Subcutaneous abdominal adipose tissue (tissue), 5 donors: ENCODE measurements around the gene WDR35.
"Not testable (repeated sequence)": the region's sequence is repeated elsewhere in the genome, so short reads cannot be mapped to it uniquely, and the experiment has no call there.

Experiments
- H3K27ac ChIP-seq: one replicate; pipeline ENCODE4 v1.7.0; 2013; ENCODE audit warnings: low read depth, mild to moderate bottlenecking, inconsistent platforms, low read length, moderate library complexity
- H3K27me3 ChIP-seq, 5 donors: one replicate each; pipeline ENCODE4 v1.7.0; 2013; ENCODE audit warnings: low read length in 5 of 5, inconsistent platforms in 1 of 5; ENCODE audit not compliant: control insufficient read depth in 5 of 5, insufficient read depth in 4 of 5
- H3K36me3 ChIP-seq, 5 donors: one replicate each; pipeline ENCODE4 v1.7.0; 2013; ENCODE audit warnings: low read length in 5 of 5; ENCODE audit not compliant: control insufficient read depth in 5 of 5, insufficient read depth in 5 of 5
- H3K4me1 ChIP-seq, 5 donors: one replicate each; pipeline ENCODE4 v1.7.0; 2013; ENCODE audit warnings: low read length in 5 of 5, mild to moderate bottlenecking in 3 of 5, moderate library complexity in 1 of 5; ENCODE audit not compliant: control insufficient read depth in 5 of 5, insufficient read depth in 5 of 5
- H3K4me3 ChIP-seq, 5 donors: one replicate each; pipeline ENCODE4 v1.7.0; 2013; ENCODE audit warnings: low read length in 5 of 5, low read depth in 1 of 5
- H3K9ac ChIP-seq, 5 donors: one replicate each; pipeline ENCODE4 v1.7.0; 2013; ENCODE audit warnings: low read length in 5 of 5, mild to moderate bottlenecking in 4 of 5, moderate library complexity in 3 of 5
- H3K9me3 ChIP-seq, 5 donors: one replicate each; pipeline ENCODE4 v1.7.0; 2013; ENCODE audit warnings: low read length in 5 of 5; ENCODE audit not compliant: control insufficient read depth in 5 of 5
- donor health status: healthy.
- donor health status: healthy.
- donor health status: healthy.
- donor health status: healthy.
- donor health status: healthy.

The WDR35 gene

DNA sequence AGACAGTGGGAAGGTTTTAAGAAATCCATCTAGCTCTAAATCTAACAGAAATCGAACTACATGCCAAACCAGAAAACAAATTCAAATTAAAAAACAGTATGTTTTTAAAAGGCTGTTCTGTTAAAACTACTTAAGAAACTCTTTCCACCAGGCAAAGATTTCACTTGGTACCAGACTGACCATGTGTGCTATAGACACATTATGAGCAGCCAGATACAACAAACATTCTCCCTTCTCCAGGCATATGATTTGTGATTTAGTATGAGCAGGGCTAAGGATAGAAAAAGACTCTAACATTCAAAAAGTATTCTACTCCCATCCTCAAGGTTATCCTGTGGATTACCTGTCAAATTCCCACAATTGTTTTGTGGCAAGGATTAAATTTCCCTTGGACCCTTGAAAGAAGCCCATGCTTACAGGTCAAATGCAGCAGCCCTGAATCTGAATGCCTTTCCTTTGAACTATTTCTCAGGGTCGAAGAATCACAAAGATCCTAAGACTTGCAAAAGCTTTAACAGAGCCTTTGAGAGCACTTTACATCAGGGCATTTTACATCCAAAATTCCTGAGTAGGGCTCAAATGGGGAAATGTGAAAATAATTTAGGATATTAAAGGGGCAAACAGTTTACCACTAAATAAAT is 45.6 kb downstream of the WDR35 start:
- no peak overlapping the region for H3K9ac ChIP-seq
- H3K9me3 ChIP-seq: no peaks in the 10 kb centered on the region
- no peak overlapping the region for H3K27ac ChIP-seq
- peaks cover 0 to 15% (median 4%) of the 10 kb centered on the region in 5 donors for H3K4me1 ChIP-seq
- peaks cover 0 to 19% (median 0%) of the 10 kb centered on the region in 5 donors for H3K36me3 ChIP-seq
- no peaks in the 10 kb centered on the region for H3K27me3 ChIP-seq
- H3K4me3 ChIP-seq: no peak overlapping the region

DNA sequence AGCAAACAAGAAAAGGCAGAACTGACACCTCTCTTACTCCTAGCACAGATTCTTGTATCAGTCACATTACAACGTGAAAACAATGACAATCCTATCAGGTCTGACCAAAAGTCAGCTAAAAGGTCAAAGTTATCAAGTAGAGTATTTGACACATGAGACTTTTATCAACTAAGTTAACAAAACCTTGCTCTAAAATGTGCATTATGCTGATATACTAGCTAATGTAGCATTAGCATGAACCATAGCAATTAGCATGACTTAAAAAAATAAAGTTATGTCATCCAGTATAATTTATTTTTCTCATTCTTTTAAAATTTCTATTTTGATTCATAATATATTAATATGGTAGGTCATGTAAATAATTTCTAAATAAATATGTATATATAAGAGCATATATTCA is 46.7 kb downstream of the WDR35 start:
- no peak overlapping the region for H3K27ac ChIP-seq
- no peak overlapping the region for H3K9ac ChIP-seq
- peaks cover 0 to 9% (median 0%) of the 10 kb centered on the region in 5 donors for H3K4me1 ChIP-seq
- no peaks in the 10 kb centered on the region for H3K27me3 ChIP-seq
- no peaks in the 10 kb centered on the region for H3K9me3 ChIP-seq
- no peak overlapping the region for H3K4me3 ChIP-seq
- peaks cover 0 to 22% (median 0%) of the 10 kb centered on the region in 5 donors for H3K36me3 ChIP-seq

DNA sequence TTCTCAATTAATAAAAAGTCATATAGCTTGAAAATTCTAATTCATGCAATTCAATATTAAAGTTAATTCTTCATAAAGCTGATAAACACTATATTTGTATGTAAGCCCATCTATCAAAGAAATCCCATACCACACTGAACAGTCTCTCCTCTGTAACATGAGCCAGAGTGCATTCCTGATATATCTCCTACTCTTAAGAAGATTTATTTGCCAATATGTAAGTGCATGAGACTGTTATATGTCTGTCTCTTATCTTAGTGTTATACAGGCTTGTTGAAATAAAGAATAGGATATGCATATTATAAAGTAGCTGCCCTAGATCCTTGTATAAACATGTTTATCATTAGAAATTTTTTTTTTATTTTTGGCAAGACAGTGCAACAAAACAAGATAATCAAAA is 47.7 kb downstream of the WDR35 start:
- Histone ChIP-seq H3K27ac (no peak overlapping the region), H3K9ac (no peak overlapping the region), H3K9me3 (no peaks in the 10 kb centered on the region), H3K4me1 (peaks cover 0 to 4% (median 0%) of the 10 kb centered on the region in 5 donors), H3K27me3 (no peaks in the 10 kb centered on the region), H3K36me3 (peaks cover 4 to 32% (median 5%) of the 10 kb centered on the region in 5 donors), H3K4me3 (no peak overlapping the region)

DNA sequence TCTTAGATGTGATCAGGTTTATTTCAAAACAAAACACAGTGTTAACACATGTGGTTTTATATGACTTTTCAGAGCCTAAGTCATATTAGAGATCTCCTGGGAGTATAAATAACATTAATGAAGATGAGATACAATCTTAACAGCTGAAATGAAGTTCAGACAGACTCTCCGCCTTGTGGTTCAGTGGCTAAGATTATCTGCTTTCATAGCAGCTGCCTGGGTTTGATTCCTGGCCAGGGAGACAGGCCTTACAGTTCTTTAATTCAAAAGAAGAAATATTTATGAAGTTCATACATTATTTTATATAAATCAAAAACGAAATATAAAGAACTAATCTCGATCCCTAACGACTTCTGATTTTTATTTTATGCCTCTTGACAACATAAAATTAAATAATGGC is 52.9 kb downstream of the WDR35 start:
- H3K9ac ChIP-seq: no peak overlapping the region
- H3K9me3 ChIP-seq: no peaks in the 10 kb centered on the region
- H3K4me1 ChIP-seq: peaks cover 0 to 5% (median 0%) of the 10 kb centered on the region in 5 donors
- no peaks in the 10 kb centered on the region for H3K27me3 ChIP-seq
- no peak overlapping the region for H3K27ac ChIP-seq
- H3K36me3 ChIP-seq: peaks cover 10 to 42% (median 14%) of the 10 kb centered on the region in 5 donors
- H3K4me3 ChIP-seq: no peak overlapping the region

DNA sequence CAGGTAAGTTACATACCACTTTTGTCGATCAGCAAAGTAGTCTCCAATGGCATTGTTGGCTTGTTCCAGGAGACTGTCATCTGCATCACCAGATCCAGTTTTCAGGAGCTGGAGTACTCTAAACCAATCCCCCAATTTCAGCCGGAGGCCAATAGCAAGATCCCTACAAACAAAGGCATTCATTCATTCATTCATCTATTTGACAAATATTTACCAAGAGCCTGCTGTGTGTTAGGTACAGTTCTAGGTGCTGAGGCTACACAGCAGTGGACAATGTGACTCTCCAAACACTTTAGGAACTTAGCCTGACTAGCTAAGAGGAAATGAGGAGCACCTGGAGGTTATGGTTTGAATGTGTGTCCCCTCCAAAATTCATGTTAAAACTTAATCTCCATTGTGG is 53.7 kb downstream of the WDR35 start:
- H3K36me3 ChIP-seq: peaks cover 10 to 45% (median 14%) of the 10 kb centered on the region in 5 donors
- no peaks in the 10 kb centered on the region for H3K9me3 ChIP-seq
- H3K4me1 ChIP-seq: peaks cover 0 to 5% (median 0%) of the 10 kb centered on the region in 5 donors
- no peaks in the 10 kb centered on the region for H3K27me3 ChIP-seq
- no peak overlapping the region for H3K4me3 ChIP-seq
- H3K9ac ChIP-seq: no peak overlapping the region
- no peak overlapping the region for H3K27ac ChIP-seq

DNA sequence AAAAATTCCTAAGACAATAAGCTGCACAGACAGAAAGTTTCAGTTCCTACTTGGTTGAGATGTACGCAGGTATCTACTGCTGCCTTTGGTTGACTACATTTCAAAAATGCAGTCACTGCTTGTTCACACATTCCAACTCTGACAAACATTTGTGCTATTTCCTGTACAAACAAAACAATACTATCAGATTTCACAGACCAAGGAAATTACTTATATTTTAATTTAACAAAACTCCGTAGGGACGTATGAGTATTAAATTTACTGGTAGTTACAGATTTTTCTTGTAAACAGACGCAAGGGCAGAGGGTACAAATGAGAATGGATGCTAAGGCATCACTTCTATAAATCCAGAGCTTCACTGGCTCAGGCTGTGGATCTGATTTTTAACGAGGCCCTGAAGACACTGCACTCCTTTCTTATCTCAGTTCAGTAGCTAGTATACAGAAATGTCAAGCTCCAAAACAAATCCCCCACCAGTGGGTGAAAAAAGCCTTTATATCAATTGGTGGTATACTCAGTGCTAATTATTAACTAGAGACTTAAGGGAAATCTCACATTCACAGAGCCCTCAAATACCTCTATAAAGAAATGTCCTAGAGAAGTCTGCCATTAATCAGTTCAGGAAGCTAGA is 56.4 kb downstream of the WDR35 start:
- H3K9ac ChIP-seq: no peak overlapping the region
- H3K27ac ChIP-seq: no peak overlapping the region
- peaks cover 0 to 5% (median 0%) of the 10 kb centered on the region in 5 donors for H3K4me1 ChIP-seq
- H3K27me3 ChIP-seq: no peaks in the 10 kb centered on the region
- no peak overlapping the region for H3K4me3 ChIP-seq
- peaks cover 0 to 3% (median 0%) of the 10 kb centered on the region in 5 donors for H3K9me3 ChIP-seq
- H3K36me3 ChIP-seq: peaks cover 15 to 51% (median 23%) of the 10 kb centered on the region in 5 donors

DNA sequence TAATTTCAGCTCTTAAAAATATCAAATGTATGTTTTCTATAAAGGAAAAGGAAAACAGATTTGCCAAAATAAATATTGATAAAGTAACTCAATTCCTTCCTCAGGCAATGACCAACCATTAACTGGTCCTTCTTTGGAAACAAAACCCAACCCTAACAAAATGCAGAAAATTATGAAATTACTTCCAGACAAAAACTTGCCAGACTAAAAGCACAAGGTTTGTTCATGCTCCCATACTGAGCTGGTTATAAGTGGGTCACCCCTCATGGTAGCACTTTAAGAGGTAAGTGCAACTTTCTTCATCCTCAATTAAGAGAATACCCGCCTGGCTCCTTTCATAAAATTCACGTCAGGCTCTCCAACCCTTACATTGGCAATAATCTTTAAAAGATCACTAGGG is 57.0 kb downstream of the WDR35 start:
- peaks cover 0 to 5% (median 0%) of the 10 kb centered on the region in 5 donors for H3K4me1 ChIP-seq
- H3K4me3 ChIP-seq: no peak overlapping the region
- no peak overlapping the region for H3K9ac ChIP-seq
- no peaks in the 10 kb centered on the region for H3K27me3 ChIP-seq
- peaks cover 15 to 46% (median 23%) of the 10 kb centered on the region in 5 donors for H3K36me3 ChIP-seq
- H3K27ac ChIP-seq: no peak overlapping the region
- H3K9me3 ChIP-seq: peaks cover 0 to 4% (median 1%) of the 10 kb centered on the region in 5 donors

DNA sequence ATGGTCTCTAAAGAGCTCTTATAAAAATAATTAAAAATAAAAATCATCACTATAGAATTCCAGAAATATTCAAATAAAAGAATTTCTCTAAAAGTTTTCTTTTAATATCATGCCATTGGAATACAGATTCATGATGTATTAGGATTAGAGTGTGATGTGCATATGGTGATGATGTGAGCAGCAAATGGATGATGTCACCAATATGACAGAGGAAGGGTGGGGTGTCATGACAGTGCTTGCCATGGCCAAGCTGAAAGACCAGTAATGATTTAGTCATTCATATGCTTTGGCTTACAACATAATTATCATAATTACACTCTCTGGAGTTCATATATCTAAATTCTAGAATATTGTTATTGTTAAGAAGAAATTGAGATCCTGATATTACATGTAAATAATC is 60.7 kb downstream of the WDR35 start:
- peaks cover 6 to 18% (median 12%) of the 10 kb centered on the region in 5 donors for H3K36me3 ChIP-seq
- H3K4me3 ChIP-seq: no peak overlapping the region
- peaks cover 0 to 10% (median 6%) of the 10 kb centered on the region in 5 donors for H3K9me3 ChIP-seq
- H3K9ac ChIP-seq: no peak overlapping the region
- H3K4me1 ChIP-seq: peaks cover 0 to 5% (median 0%) of the 10 kb centered on the region in 5 donors
- H3K27ac ChIP-seq: no peak overlapping the region
- no peaks in the 10 kb centered on the region for H3K27me3 ChIP-seq

DNA sequence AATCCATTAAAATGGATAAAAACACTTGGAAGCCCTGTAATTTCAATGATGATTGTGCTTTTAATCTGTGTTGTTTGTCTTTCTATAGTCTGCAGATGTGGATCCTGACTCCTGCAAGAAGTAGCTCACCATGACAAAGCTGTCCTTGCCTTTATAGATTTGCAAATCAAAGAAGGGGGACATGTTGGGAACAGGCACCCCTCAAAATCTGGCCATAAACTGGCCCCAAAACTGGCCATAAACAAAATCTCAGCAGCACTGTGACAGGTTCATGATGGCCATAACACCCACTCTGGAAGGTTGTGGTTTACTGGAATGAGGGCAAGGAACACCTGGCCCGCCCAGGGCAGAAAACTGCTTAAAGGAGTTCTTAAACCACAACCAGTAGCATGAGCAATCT is 62.1 kb downstream of the WDR35 start:
- H3K4me3 ChIP-seq, H3K27me3 ChIP-seq, H3K9ac ChIP-seq, H3K27ac ChIP-seq, H3K4me1 ChIP-seq: not testable (repeated sequence)
- Histone ChIP-seq H3K36me3 (peaks cover 6 to 14% (median 11%) of the 10 kb centered on the region in 5 donors), H3K9me3 (peaks cover 0 to 10% (median 6%) of the 10 kb centered on the region in 5 donors)

DNA sequence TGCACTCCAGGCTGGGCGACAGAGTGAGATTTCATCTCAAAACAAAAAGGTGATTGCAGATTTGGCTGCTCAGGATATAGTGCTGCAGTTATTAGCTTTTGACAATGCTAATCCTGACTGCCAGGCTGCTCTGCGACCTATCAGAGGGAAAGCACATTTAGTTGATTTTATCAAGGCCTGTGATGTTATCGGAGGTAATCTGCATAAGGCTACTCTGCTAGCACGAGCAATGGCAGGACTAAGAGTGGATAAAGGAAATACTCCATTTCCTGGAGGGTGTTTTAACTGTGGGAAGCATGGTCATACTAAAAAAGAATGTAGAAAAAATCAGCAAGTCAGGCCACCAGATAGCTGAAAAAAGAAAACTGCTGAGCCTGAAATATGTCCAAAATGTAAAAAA is 65.4 kb downstream of the WDR35 start:
- not testable (repeated sequence) for H3K36me3 ChIP-seq, H3K27ac ChIP-seq, H3K27me3 ChIP-seq, H3K4me3 ChIP-seq, H3K9ac ChIP-seq, H3K4me1 ChIP-seq
- H3K9me3 ChIP-seq: peaks cover 0 to 10% (median 6%) of the 10 kb centered on the region in 5 donors
